Ovary (tissue), 9 donors: ENCODE measurements around the gene YLPM1. TPM values are rescaled to one million over a fixed set of nuclear protein-coding genes. Genes with fewer than 3 reads are reported as not detected.

Experiments used
- DNase-seq, 5 donors: peaks; one replicate each; pipeline ENCODE4 v3.0.0-alpha.2; 2019 to 2020
- H3K27ac ChIP-seq, 2 donors: fragments of 200-600 bp; one replicate each; pipeline versions ENCODE4 v1.5.1 to v1.8.0; 2019 to 2022
- H3K27me3 ChIP-seq: fragments of 200-600 bp; one replicate; pipeline ENCODE4 v1.8.0; 2022
- H3K36me3 ChIP-seq: fragments of 200-600 bp; sonication (generic); one replicate; pipeline ENCODE4 v1.5.1; 2019
- H3K4me1 ChIP-seq: one replicate; pipeline ENCODE4 v1.8.1; 2013; ENCODE audit warnings: mild to moderate bottlenecking, moderate library complexity; ENCODE audit not compliant: insufficient read depth
- H3K4me3 ChIP-seq: fragments of 200-600 bp; sonication (generic); one replicate; pipeline ENCODE4 v1.5.1; 2017
- H3K9me3 ChIP-seq, 2 donors: fragments of 200-600 bp in 1 of 2; sonication (generic) in 1 of 2; one replicate each; pipeline versions ENCODE4 v1.5.1 to v1.8.1; 2013 to 2019; ENCODE audit warnings: mild to moderate bottlenecking in 1 of 2, moderate library complexity in 1 of 2
- EP300 ChIP-seq: sonication (generic); formaldehyde crosslinking; IDR thresholded peaks from one replicate; pipeline ENCODE4 v1.6.1; 2017; ENCODE audit warnings: antibody characterized with exemption
- POLR2A ChIP-seq: fragments of 450-650 bp; IDR thresholded peaks from one replicate; pipeline ENCODE4 v1.6.1; 2017; ENCODE audit warnings: antibody characterized with exemption, mild to moderate bottlenecking, moderate library complexity
- WGBS, 3 donors: extraction: QIAGEN DNeasy Blood & Tissue Kit in 1 of 3; methylation state at CpG; one replicate each; pipeline versions ENCODE4 v1.1.5 to v1.1.7; 2013 to 2017; 5-methylcytosine and 5-hydroxymethylcytosine counted together
- intact Hi-C, 4 donors: fragments of 100-400 bp; cut with DNase I; formaldehyde crosslinking; loops; one replicate each; pipeline versions ENCODE4 v1.11.0 to v1.15.1; 2022 to 2023
- polyA plus RNA-seq, 2 donors: library from polyadenylated mRNA; stranded (reverse); fragments of 200-250 nt in 1 of 2; fragments of 350-450 nt in 1 of 2; fragmentation: Illumina TruSeq in 1 of 2; extraction: RNeasy Lipid Tissue Mini Kit (QIAGEN cat#74804) in 1 of 2; gene quantifications; one replicate each; pipeline ENCODE4 v1.2.3, GENCODE V29; 2013 to 2014
- total RNA-seq, 7 donors: library from RNA; depleted of rRNA in 2 of 7; stranded (reverse); fragments of >200 nt in 2 of 7; fragmentation: NEBNext Ultra II Directional in 3 of 7; extraction: Animal tissue kit (Norgen Biotek cat#: 25700) in 3 of 7; gene quantifications; one replicate each; pipeline versions ENCODE4 v1.1.0 to v1.2.4, GENCODE V29; 2016 to 2023
- TF ChIP-seq, protein P1 (sequence below), 3 donors: fragments of 450-650 bp in 2 of 3; fragments of 200-600 bp in 1 of 3; IDR thresholded peaks; one replicate each; pipeline versions ENCODE4 v1.5.1 to v1.8.0; 2016 to 2022; ENCODE audit warnings: antibody characterized with exemption in 3 of 3, mild to moderate bottlenecking in 1 of 3
- donor health status: DM: no; HTN: no; CAD: no; lungs with moderate emphysema.
- donor health status: DM: no; HTN: no; CAD: no.
- donor health status: Bipolar disorder and iron deficiency.
- donor health status: DM: yes; HTN: yes; CAD: no.
- donor health status: DM: no; HTN: no; CAD: no.
- donor health status: DM: yes; HTN: yes; CAD: no.

Gene YLPM1
- total and polyA plus RNA-seq, 9 donors: 30.1 to 92.4 (median 68.4) TPM

DNA sequence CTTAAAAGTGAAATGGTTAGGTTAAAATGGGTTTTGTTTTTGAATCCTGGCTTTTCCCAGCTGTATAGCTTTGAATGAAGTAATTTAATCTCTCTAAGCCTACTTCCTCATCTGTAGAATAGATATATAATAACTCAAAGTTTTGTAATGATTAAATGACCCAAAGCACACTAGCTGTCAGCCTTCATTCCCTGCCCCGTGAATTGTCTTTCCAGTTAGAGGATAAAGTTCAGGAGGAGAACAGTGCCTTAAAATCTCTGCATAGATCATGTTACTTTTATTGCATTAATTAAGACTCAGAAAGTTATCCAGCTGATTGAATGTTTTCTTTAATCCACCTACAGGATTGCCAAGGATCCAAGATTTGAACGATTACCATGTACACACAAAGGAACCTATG, 30.7 kb upstream of the YLPM1 start:
- no peak for DNase-seq
- intact Hi-C loops: no loop called here
- no peak overlapping the region for H3K27ac ChIP-seq
- no peaks in the 10 kb centered on the region for H3K36me3 ChIP-seq
- no peaks in the 10 kb centered on the region for H3K27me3 ChIP-seq
- H3K9me3 ChIP-seq: no peaks in the 10 kb centered on the region
- TF ChIP-seq POLR2A (no peak), EP300 (no peak)
- TF ChIP-seq, protein P1, sequence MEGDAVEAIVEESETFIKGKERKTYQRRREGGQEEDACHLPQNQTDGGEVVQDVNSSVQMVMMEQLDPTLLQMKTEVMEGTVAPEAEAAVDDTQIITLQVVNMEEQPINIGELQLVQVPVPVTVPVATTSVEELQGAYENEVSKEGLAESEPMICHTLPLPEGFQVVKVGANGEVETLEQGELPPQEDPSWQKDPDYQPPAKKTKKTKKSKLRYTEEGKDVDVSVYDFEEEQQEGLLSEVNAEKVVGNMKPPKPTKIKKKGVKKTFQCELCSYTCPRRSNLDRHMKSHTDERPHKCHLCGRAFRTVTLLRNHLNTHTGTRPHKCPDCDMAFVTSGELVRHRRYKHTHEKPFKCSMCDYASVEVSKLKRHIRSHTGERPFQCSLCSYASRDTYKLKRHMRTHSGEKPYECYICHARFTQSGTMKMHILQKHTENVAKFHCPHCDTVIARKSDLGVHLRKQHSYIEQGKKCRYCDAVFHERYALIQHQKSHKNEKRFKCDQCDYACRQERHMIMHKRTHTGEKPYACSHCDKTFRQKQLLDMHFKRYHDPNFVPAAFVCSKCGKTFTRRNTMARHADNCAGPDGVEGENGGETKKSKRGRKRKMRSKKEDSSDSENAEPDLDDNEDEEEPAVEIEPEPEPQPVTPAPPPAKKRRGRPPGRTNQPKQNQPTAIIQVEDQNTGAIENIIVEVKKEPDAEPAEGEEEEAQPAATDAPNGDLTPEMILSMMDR (IDR thresholded peaks at IDR 0.05): no peak
- no peak overlapping the region for H3K4me3 ChIP-seq
- WGBS, 3 donors: 85 to 87% (median 86%) methylated on average over 2 of the region's 2 CpGs
- H3K4me1 ChIP-seq: no peaks in the 10 kb centered on the region

DNA sequence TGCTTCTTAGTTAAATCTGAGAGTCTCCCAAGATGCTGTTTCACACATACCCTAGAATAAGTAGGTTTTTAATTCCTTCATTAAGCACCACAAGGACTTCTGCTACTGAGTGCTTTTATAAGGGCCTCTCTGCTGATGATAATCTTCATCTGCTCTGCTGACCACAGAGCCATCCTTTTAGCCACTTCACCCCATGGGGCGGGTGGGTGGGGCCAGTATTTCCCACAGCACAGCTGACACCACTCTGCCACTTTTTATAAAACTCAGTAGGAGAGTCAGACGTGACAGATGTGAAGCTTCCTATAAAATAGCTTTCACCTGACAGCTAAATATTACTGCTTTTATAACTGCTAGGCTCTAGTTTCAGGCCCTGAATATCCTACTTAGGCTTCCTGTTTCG, 29.9 kb upstream of the YLPM1 start:
- no peaks in the 10 kb centered on the region for H3K27me3 ChIP-seq
- no peaks in the 10 kb centered on the region for H3K4me1 ChIP-seq
- DNase-seq: no peak
- H3K36me3 ChIP-seq: no peaks in the 10 kb centered on the region
- 85 to 90% (median 87%) methylated on average over 3 of the region's 3 CpGs for WGBS, 3 donors
- intact Hi-C loops: no loop called here
- H3K27ac ChIP-seq: no peak overlapping the region
- TF ChIP-seq POLR2A (no peak), EP300 (no peak)
- TF ChIP-seq, protein P1 (IDR thresholded peaks at IDR 0.05): no peak
- no peaks in the 10 kb centered on the region for H3K9me3 ChIP-seq
- no peak overlapping the region for H3K4me3 ChIP-seq

DNA sequence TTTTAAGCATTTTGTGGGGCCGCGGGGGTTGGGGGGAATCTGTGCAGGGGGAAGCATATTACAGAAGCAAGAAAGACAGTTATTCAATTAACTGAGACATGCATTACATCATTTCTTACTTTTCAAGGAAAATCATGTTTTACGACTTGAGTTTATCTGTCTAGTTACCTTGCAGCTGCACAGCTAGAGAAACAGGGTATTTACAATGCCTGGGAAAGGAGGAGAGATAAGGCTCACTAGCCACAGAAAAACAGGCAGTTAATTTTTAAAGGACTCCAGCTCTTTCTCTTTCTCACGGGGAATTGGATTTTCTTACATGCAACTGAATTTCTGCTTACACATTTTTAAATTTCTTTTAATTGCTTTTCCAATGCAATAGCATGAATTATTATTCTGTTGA, 28.0 kb upstream of the YLPM1 start:
- no peak for DNase-seq
- H3K4me3 ChIP-seq: no peak overlapping the region
- TF ChIP-seq EP300 (no peak), POLR2A (no peak)
- TF ChIP-seq, protein P1 (IDR thresholded peaks at IDR 0.05): no peak
- H3K9me3 ChIP-seq: no peaks in the 10 kb centered on the region
- no peaks in the 10 kb centered on the region for H3K36me3 ChIP-seq
- intact Hi-C loops: no loop called here
- no peak overlapping the region for H3K27ac ChIP-seq
- H3K27me3 ChIP-seq: no peaks in the 10 kb centered on the region
- WGBS, 3 donors: 30 to 46% (median 46%) methylated on average over 4 of the region's 4 CpGs
- H3K4me1 ChIP-seq: no peaks in the 10 kb centered on the region

DNA sequence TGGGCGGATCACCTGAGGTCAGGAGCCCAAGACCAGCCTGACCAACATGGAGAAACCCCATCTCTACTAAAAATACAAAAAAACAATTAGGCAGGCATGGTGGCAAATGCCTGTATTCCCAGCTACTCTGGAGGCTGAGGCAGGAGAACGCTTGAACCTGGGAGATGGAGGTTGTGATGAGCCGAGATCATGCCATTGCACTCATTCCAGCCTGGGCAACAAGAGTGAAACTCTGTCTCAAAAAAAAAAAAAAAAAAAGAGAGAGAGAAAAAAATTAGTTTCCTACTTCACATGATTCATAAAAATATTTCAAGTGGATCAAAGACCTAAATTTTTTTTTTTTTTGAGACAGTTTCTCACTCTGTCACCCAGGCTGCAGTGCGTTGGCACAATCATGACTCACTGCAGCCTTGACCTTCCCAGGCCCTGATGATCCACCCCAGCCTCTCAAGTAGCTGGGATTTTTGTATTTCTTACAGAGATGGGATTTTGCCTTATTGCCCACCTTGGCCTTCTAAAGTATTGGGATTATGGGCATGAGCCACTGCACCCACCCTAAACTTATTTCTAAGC, 25.3 kb upstream of the YLPM1 start:
- Histone ChIP-seq H3K27me3 (no peaks in the 10 kb centered on the region), H3K4me1 (no peaks in the 10 kb centered on the region), H3K27ac (no peak overlapping the region), H3K4me3 (no peak overlapping the region), H3K36me3 (no peaks in the 10 kb centered on the region), H3K9me3 (no peaks in the 10 kb centered on the region)
- DNase-seq: no peak
- 84 to 92% (median 89%) methylated on average over 4 of the region's 4 CpGs for WGBS, 3 donors
- no peak for TF ChIP-seq POLR2A
- intact Hi-C loops: no loop called here

DNA sequence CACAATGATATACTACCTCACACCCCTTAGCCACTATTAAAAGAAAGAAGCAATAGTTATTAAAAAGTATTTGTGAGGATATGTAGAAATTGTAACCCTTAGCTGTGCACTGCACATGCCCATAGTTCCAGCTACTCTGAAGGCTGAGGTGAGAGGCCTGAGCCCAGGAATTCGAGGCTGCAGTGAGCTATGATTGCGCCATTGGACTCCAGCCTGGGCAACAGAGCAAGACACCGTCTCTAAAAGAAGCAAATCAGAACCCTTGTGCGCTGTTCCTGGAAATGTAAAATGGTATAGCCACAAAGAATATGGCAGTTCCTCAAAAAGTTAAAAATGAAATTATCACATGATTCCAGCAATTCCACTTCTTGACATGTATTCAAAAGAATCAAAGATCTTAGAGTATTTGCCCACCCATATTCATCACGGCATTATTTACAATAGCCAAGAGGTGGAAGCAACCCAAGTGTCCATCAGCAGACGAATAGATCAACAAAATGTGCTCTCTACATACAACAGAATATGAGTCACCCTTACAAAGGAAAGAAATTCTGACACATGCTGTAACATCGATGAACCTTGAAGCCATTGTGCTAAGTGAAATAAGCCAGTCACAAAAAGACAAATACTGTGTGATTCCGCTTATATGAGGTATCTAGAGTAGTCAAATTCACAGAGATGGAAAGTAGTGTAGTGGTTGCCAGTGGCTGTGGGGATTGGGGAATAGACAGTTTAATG, 23.7 kb upstream of the YLPM1 start:
- Histone ChIP-seq H3K27me3 (no peaks in the 10 kb centered on the region), H3K36me3 (no peaks in the 10 kb centered on the region), H3K9me3 (no peaks in the 10 kb centered on the region), H3K4me1 (no peaks in the 10 kb centered on the region), H3K4me3 (no peak overlapping the region), H3K27ac (no peak overlapping the region)
- TF ChIP-seq, protein P1 (IDR thresholded peaks at IDR 0.05): no peak
- TF ChIP-seq EP300 (no peak), POLR2A (no peak)
- 94 to 98% (median 95%) methylated on average over 8 of the region's 8 CpGs for WGBS, 3 donors
- no peak for DNase-seq
- intact Hi-C loops: no loop called here
